PFSK-1 (cell line): ENCODE measurements around the gene TMEM38B.

Source experiments
- POLR2AphosphoS5 ChIP-seq: IDR thresholded peaks from 2 replicates; pipeline ENCODE4 v1.6.1; 2012; ENCODE audit warnings: low read depth, mild to moderate bottlenecking, control low read depth, low read length, moderate library complexity
- TAF1 ChIP-seq: IDR thresholded peaks from 2 replicates; pipeline ENCODE4 v1.6.1; 2012; ENCODE audit warnings: low read length, control low read depth, borderline replicate concordance; ENCODE audit not compliant: insufficient read depth

DNA sequence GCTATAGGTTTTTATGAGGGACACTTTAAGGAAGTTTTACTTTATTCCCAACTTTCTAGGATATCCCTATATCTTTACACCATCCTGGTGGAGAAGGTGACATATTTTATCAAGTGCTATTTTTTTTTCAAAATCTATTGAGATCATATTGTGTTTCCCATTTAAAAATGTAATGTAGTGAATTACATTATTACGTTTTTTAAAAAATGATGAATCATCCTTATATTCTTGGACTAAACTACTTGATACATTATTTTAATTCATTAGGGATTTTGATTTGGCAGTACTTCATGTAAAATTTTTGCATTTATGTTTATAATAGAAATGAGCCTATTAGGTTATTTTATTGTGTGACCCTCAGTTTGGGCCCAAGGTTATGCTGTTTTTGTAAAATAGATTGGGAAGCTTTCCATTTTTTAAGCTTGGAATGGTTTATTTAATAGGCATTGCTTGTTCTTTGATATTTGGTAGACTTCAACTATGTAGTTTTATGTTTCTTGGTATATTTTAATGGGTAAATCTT, 4.1 kb downstream of the TMEM38B start:
- TF ChIP-seq POLR2AphosphoS5 (no peak), TAF1 (no peak)
